EH (cell line): ENCODE data around the gene DYNC2LI1.

Experiments
- DNase-seq: peaks from one replicate; pipeline ENCODE4 v3.0.0-alpha.2; 2015; ENCODE audit warnings: low read depth

The DYNC2LI1 gene

DNA sequence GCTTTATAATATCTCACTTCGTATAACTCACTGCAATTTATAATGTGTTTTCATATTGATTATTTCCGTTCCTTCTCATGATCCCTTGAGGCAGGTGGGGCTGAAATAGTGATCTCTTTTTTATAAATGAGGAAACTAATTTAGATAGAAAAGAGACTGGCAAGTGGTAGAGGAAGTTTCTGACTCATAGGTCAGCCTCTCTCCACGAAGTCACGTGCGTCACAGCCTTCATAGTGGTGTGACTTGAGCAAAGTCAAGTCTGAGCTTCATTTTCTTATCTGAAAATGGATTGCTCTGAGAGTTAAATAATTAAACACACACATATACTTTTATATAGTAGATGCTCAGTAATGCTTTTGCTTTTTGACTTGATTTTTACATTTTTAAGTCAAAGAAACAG lies 44.9 kb downstream of the DYNC2LI1 start:
- peak; percentile 42 for DNase-seq

DNA sequence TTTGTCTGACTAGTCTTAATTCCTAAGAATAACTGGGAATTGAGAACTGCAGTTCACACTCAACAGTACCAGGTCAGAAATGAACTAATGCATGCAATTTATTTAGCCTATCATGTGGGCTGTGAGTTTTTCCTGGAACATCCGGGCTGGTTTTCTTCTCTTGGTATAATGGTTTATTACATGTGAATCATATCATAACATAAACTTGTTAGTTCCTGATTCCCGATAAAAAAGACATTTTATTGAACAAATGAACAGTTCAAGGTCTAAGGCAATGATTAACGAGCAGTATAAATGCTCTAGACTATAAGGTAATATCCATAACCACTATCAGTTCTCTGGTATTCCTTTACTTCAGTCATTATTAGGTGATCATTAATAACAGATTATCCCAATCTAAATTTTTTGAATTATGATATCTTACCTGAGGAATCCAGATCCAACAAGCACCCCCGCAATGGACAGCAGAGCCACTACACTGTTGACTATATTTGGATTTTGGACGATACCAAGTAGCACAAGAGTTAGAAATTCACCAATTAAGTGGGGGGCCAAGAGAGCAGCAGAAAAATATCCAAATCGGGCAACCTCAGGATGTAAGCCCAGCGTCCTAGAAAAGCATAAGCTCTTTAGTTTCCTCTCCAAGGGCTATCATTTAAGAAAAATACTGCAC lies 45.8 kb downstream of the DYNC2LI1 start:
- DNase-seq = no peak

DNA sequence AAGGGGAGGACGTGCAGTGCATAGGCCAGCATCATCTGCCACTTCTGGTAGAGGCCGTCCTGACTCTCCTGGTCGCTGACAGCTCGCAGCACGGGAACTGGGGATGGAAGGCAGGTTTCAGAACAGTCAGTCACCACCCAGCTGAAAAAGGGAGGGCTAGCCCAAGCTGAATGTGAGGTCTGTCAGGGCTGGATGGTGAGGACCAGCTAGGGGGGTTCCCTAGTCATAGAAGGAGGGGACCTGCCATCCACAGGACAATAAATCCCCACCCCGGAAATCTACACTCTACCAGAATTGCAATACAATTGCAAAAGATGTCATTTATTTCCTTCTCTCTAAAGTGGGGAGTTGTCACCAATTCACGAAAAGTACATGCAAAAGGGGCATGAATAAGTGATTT lies 49.0 kb downstream of the DYNC2LI1 start:
- DNase-seq = no peak

DNA sequence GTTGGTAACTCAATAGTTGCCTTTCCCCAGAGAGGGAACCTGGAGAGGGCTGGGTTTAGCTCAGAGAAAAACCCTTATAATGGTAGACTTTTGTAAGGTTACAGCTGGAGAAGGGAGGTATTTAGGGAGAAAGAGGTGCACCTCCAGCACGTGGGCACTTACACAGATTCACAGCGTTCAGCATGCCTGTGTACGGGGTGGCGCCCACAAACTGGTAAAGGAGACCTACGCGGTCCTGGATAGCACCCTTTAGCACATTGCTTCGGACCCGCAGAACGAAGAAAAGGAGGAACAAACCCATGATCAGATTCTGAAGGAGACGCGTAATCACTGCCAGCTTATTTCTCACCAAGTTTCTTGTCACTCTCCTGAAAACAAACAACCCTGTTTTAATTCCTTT lies 49.9 kb downstream of the DYNC2LI1 start:
- no peak for DNase-seq

DNA sequence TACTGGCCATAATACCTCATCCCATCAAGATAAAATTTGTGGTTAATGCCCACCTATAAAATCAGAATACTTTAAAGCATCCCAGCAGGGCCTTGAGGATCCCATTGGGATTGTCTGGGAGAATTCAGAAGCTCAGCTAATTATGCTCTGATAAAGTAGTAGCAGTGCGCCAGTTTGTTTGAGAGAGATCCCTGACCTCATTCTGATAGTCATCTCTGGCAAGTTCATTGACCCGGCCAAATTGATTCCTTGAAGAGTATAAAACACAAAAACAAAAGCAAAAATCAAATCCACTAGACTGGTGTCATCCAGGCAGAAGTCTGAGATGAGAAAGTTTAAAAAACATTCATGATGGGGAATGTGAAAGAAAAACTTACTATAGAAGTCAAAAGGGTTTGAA lies 50.7 kb downstream of the DYNC2LI1 start:
- no peak for DNase-seq

DNA sequence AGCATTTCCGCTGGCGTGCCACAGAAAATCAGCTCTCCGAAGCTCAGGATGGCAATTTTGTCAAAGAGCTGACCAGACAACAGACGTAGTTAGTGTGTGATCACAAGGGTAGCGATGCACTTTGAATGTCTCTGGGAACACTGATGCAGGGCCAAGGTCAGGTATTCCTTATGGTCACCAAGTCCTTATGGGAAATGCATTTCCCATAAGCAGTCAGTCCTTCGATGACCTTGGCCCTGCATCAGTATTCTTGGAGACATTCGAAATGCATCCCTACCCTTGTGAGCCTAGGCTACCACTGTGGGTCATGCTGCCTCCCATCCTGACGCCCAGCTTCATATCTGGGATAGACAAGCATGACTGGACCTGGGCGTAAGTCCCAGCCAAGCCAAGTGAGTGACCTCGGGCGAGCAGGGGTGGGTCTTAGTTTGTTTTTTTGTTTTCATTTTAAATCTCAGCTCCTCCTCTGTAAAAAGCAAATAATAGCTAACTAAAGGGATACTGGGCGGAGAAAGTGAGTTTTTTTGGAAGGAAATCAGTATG lies 51.2 kb downstream of the DYNC2LI1 start:
- no peak for DNase-seq

DNA sequence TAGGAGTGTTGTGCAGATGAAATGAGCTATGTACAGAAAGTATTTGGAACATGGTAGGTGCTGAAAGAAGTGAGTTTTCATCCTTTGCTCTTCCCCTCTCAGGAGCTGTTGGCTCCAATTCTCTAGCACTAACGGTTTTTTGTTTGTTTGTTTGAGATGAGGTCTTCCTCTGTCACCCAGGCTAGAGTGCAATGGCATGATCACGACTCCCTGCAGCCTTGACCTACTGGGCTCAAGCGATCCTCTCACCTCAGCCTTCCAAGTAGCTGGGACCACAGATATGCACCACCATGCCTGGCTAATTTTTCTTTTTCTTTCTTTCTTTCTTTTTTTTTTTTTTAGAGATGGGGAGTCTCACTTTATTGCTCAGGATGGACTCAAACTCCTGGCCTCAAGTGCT lies 52.0 kb downstream of the DYNC2LI1 start:
- DNase-seq = no peak

DNA sequence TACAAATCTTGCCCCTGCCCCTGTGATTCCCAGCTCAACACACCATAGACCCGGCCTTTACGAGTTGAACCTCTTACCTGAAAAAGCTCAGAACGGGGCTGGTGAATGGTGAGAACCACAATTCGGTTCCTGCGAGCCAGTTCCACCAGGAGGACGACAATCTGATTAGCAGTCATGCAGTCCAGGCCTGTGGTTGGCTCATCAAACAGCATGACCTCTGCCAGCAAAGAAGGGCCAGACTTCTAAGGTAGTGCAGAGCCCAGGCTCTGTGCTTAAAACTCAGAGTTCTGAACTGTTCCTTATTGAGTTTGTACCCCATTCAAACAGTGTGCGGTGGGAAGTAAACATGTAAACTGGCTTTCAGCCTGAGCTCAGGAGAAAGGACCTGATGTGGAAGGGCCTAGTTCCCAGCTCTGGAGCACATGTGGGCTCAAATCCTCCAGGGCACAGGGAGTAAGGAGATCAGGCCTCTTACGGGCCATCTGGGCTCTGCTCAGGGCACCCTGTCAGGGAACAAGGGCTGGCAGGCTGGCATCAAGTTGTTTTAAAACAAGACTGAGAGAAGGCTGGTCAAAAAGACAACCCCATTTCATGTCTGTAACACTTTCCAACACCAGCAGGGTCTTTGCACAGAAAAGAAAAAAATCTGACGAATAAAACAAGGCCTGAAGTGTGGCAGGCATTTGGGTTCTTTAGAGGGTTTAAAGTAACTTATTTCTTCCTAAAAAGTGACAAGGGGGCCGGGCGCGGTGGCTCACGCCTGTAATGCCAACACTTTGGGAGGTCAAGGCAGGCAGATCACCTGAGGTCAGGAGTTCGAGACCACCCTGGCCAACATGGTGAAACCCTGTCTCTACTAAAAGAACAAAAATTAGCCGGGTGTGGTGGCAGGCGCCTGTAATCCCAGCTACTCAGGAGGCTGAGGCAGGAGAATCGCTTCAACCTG lies 52.7 kb downstream of the DYNC2LI1 start:
- no peak for DNase-seq

DNA sequence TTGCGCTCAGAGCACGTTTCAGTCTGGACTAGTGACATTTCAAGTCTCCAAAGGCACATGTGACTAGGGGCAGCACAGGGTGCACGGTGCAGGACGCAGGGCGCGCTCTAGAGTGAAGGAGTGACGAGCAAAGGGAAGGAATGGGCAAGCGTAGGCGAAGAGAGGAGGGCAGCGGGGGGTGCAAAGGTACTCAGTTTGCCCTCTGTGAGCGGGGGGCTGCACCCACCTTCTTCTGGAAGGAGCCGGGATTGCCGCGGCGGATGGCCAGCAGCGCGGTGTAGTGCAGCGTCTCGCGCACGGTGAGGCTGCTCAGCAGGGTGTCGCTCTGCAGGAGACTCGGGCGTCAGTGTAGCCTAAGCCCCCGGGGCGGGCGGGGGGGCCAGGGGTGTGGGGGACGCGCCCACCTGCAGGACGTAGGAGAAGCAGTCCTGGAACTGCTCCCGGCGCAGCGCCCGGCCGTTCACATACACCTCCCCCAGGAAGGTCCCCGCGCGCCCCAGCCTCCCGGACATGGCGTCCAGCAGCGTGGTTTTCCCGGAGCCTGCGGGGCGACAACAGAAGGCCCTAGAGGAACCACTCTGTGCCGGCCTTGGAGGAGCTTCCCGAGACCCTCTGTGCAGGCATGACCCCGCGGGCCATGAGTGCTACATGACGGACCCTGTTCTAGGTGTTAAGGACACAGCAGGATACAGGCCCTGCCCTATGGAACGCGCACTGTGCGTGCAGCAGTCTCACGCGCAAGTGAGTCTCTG lies 57.9 kb downstream of the DYNC2LI1 start:
- no peak for DNase-seq

DNA sequence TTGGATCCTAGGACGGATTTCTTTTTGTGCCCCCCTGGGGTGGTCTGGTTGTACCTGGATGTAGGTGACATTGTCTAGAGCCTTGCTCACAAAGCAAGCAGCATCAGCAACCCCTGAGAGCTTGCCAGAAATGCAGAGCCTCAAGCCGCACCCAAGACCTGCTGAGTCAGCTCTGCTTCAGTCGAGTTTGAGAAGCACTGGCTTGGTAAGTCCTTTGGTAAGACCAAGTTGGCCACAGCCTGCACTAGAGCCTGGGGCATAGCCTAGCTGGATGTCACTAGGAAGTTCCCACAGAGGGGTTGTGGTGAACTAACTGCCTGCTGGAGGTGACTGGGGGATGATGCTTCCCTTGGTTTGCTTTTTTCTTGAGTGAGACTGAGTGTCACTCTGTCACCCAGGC lies 58.6 kb downstream of the DYNC2LI1 start:
- peak; percentile 2 for DNase-seq

DNA sequence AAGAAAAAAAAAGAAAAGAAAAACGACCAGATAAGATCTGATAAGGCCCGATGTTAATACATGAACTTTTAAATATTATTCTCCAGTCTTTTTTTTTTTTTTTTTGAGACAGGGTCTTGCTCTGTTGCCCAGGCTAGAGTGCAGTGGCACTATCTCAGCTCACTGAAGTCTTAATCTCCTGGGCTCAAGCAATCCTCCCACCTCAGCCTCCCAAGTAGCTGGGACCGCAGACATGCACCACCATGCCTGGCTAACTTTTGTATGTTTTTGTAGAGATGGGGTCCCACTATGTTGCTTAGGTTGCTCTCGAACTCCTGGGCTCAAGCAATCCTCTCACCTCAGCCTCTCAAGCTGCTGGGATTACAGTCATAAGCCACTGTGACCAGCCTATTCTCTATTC lies 63.2 kb downstream of the DYNC2LI1 start:
- DNase-seq = no peak

DNA sequence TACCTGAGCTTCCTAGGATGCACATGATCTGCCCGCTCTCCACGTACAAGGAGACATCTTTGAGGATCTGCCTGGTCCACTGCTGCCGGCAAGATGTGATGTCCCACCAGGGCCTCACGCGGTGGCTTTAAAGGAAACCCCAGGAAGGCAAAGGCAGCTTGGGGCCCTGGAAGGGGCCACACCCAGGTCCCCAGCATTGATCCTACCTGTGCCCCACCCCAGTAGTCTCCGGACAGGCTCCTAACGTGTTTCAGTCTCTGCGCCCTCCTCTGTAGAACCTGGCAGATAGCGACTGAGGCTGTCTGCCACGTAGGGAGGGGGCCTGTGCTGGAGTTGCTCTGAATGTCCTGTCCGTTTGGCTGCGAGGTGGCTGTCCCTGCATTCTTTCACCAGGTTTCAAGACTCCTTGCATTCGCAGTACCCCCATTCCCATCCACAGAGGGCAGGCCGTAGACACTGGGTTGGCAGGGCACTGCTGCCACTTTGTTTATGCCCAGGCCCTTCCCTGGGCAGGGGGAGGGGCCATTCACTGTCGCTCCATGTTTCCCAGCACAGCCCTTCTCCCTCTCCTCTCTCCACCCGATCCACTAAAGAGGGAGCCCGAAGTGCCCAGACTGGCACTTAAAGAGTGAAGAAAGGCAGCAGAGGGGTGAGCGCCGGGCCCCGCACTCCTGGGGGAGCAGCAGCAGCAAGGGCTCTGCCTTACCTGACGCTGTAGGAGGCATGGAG lies 64.2 kb downstream of the DYNC2LI1 start:
- DNase-seq = no peak

DNA sequence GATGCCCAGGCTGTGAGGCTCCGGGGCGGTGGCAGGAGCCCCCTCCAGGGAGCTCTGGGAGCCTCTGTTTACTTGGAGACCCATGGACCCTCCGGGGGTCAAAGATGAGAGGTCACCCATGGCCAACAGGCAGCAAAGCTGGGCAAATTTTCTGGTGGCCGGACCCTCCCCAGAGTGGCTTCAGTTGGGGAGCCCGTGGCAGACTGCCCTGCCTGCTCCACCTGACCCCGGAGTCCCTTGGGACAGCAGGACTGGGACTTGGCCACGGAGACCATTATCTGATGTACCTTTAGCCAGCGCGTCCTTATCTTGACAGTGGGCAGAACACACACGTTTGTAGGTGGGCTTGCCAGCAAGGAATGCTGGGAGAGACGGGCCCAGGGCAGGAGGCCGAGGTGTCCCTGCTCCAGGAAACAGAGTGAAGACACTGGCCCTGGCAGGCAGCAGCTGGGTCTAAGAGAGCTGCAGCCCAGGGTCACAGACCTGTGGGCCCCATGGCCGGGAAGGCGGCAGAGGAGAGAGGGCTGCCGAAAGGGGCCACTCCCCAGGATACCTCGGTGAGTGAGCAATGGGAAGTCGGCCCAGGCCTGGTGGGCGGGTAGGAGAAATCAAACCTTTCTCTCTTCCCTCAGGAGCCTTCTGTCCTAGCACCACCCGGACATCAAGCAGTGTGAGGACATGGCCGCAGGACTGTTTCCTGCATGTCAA lies 64.9 kb downstream of the DYNC2LI1 start, which contains the start of the genes ABCG5 and ABCG8:
Gene ABCG5, minus strand, starts transcription at position 280 of the 708 bp plus-strand sequence. Its CDS starts 160 bp downstream, at position 120.
Gene ABCG8, plus strand, starts transcription at position 412 of the 708 bp plus-strand sequence. Its CDS starts 83 bp downstream, at position 495.
- no peak for DNase-seq

DNA sequence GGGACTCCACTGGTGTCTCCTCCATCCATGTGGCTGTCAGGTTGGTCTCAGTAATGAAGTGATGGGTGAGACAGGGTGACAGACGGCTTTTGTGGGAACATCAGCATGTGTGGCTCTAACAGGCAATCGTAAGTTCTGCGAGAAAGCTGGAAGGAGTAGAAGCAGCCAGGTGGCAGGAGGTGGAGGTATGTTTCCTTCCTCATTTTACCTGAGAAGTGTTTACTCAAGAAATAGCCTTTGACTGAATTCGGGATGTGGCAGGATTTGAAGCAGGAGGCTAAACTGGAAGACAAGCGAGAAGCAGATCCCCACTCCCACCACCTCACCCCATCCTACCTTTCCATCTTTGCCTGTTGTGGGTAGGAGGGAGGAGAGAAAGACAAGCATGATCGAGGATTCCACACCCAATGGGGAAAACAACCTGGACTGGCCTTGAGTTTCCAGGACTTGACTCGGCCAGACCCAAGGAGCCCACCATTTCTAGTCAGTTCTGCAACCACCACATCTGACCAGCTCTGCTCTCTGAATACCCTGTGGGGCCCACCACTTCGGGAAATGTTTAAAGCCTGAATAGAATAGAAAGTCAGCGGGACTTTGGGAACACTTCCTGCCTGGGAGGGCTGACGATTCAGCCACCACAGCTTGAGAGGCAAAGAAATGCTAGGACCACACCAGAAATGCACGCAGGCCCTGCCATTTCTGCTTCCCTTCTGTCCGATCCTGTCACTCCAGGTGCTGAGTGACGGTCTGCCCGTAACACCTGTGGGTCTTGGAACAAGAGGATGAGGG lies 66.1 kb downstream of the DYNC2LI1 start:
- no peak for DNase-seq

DNA sequence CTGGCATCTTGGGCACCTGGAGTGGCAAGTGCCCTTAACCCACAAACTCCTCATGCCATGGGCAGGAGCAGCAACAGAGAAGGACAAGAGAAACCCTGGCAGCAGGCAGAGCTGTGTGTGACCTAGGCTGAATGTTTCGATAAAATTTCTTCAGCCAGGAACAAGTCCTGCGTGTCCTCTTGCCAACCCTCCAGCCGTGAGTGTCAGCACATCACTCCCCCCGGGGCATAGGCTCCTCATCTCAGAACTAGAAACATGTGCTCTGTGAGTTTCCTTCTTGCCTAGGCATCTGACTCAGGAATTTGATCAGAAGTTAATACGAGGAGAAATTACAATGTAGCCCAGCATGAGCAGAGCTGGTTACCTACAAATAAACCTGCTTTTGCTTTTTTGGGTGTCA lies 67.1 kb downstream of the DYNC2LI1 start:
- DNase-seq = peak; percentile 11

DNA sequence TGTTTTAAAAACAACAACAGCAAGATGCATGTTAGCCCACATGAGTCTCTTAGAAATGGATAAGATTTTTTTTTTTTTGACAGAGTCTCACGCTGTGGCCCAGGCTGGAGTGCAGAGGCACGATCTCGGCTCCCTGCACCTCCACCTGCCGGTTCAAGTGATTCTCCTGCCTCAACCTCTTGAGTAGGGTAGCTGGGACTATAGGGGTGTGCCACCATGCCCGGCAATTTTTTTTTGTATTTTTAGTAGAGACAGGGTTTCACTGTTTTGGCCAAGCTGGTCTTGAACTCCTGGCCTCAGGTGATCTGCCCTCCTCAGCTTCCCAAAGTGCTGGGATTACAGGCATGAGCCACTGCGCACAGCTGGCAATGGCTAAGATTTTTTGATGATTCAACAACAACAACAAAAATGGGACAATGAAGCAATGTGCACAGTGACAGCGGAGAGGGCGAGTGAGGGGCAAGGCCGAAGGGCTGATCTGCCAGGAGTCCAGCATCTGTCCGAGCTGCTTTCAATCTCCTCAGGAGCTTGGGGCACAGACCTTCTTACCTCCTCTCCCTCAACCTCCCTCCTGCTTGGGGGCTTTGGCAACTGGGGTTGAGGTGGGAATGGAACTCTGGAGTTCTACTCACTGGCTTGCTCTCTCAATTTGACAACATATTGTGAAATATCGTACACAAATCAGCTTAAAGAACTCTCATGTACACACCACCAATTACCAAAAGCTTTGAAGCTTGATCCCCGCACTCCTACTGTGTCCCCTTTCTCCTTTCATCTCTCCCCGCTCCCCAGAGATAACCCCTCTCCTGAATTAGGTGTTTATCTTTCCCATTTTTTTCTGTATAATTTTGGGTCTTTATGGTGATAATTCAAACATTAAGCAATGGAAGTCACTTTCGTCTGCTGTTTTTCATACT lies 68.4 kb downstream of the DYNC2LI1 start:
- no peak for DNase-seq

DNA sequence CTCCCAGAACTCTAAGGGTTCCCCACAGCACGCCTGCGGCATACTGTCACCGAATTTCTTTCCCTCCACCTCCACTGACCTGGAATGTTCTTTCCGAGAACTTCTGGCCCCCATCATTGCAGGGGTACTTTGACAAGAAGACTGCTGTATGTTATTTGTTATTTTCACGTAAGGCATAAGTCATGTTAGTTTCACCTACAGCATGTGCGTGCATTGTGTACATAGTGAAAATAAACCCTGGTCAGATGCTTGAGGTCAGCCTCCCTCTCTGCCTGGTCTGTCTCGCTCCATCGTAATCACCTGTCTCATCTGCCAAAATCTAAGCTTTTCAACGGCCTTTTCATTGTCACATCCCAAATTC lies 69.0 kb downstream of the DYNC2LI1 start:
- DNase-seq = no peak

DNA sequence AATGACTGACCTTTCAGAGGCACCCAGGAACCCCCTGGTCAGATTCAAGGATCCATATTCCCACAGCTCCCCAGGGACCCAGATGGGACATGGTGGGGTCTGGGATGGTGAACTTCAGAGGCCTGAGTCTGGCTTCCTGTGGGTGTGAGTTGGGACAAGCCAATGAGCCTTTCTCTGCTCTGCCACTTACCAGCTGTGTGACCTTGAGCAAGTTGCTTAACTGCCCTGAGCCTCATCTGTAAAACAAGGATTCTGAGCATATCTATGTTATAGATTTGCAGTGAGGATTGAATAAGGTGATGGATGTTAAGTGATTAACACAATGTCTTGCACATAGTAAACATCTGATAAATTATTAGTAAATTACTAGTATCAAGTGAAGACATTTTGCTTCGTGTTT lies 71.3 kb downstream of the DYNC2LI1 start:
- DNase-seq = no peak
